Keratinocyte (primary cell): ENCODE results near the gene RBM17.

Experiments
- EZH2 ChIP-seq: IDR thresholded peaks from one replicate; pipeline ENCODE4 v1.6.1; 2012; ENCODE audit warnings: inconsistent platforms, mild to moderate bottlenecking, low read length, moderate library complexity
- TF ChIP-seq, protein P1 (sequence below), 3 experiments: IDR thresholded peaks in 1 of 3; conservative IDR thresholded peaks in 1 of 3; optimal IDR thresholded peaks in 1 of 3; 2 replicates in 2 of 3; 3 replicates in 1 of 3; pipeline versions ENCODE3 to v1.5.1; 2011; ENCODE audit warnings: low read length in 3 of 3, mild to moderate bottlenecking in 3 of 3, moderate library complexity in 2 of 3, control low read depth in 1 of 3, inconsistent platforms in 1 of 3; ENCODE audit not compliant: insufficient read depth in 2 of 3; ENCODE audit errors: extremely low read depth in 1 of 3

GRCh38 chr10:6047847-6048246 is 41.0 kb upstream of the RBM17 start:
- TF ChIP-seq, protein P1, sequence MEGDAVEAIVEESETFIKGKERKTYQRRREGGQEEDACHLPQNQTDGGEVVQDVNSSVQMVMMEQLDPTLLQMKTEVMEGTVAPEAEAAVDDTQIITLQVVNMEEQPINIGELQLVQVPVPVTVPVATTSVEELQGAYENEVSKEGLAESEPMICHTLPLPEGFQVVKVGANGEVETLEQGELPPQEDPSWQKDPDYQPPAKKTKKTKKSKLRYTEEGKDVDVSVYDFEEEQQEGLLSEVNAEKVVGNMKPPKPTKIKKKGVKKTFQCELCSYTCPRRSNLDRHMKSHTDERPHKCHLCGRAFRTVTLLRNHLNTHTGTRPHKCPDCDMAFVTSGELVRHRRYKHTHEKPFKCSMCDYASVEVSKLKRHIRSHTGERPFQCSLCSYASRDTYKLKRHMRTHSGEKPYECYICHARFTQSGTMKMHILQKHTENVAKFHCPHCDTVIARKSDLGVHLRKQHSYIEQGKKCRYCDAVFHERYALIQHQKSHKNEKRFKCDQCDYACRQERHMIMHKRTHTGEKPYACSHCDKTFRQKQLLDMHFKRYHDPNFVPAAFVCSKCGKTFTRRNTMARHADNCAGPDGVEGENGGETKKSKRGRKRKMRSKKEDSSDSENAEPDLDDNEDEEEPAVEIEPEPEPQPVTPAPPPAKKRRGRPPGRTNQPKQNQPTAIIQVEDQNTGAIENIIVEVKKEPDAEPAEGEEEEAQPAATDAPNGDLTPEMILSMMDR (optimal IDR thresholded peaks at IDR 0.05 in 1 of 3, IDR thresholded peaks at IDR 0.05 in 1 of 3, conservative IDR thresholded peaks at IDR 0.05 in 1 of 3; ENCODE audit: extremely low read depth in 1 of 3, insufficient read depth in 2 of 3, low read length in 3 of 3): no peak
- TF ChIP-seq EZH2: no peak
